ENCODE measurements around the gene ECI1. TPM values are rescaled to one million over a fixed set of nuclear protein-coding genes. Genes with fewer than 3 reads are reported as not detected.

Gene ECI1
- total RNA-seq, 1 donor, result 42.3 TPM

DNA sequence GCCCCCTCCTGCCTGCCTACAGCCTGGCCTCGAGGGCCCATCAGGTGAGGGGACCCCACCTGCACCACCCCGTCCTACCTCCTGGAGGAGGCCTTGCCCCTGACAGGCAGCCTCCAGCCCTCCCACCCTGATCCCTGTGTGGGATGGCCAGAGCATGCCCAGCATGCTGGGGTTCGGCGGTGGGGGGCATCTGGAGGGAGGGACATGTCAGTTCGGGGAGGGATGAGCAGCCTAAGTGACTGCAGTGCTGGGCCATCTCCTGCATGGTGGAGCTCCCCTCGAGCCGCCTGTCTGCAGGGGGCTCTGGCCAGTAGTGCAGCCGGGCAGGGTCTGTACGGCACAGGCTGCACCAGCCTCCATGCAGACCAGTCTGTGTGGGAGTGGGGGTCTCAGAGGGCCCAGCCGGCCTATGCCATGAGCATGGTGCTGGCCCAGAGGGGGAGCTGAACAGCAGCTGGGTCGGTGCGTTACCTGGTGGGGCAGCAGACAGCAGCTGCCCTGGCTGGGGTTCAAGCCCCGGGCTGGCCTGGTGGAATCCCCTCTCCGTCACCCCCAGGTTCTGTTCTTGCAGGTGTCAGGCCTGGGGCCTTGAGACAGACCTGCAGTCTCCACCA is 20.6 kb upstream of the ECI1 start:
- peaks cover 10% of the 10 kb centered on the region for H3K4me1 ChIP-seq (ENCODE audit: insufficient read depth, low read length)
- no peak overlapping the region for H2AFZ ChIP-seq (ENCODE audit: low read length)
- TF ChIP-seq, protein P1, sequence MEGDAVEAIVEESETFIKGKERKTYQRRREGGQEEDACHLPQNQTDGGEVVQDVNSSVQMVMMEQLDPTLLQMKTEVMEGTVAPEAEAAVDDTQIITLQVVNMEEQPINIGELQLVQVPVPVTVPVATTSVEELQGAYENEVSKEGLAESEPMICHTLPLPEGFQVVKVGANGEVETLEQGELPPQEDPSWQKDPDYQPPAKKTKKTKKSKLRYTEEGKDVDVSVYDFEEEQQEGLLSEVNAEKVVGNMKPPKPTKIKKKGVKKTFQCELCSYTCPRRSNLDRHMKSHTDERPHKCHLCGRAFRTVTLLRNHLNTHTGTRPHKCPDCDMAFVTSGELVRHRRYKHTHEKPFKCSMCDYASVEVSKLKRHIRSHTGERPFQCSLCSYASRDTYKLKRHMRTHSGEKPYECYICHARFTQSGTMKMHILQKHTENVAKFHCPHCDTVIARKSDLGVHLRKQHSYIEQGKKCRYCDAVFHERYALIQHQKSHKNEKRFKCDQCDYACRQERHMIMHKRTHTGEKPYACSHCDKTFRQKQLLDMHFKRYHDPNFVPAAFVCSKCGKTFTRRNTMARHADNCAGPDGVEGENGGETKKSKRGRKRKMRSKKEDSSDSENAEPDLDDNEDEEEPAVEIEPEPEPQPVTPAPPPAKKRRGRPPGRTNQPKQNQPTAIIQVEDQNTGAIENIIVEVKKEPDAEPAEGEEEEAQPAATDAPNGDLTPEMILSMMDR (IDR thresholded peaks at IDR 0.05; ENCODE audit: extremely low read depth, low read depth, low read length), result no peak

GRCh38 chr16:2270588-2271470 is 19.4 kb upstream of the ECI1 start:
- Histone ChIP-seq H4K20me1 (ENCODE audit: insufficient read depth, low read length) (peaks cover 18% of the 10 kb centered on the region), H3K36me3 (ENCODE audit: insufficient read depth, low read length) (peaks cover 3% of the 10 kb centered on the region), H3K4me2 (ENCODE audit: insufficient read depth, low read length) (no peak overlapping the region), H3K27ac (ENCODE audit: low read depth, low read length) (no peak overlapping the region), H3K4me1 (ENCODE audit: insufficient read depth, low read length) (peaks cover 19% of the 10 kb centered on the region), H3K27me3 (ENCODE audit: insufficient read depth, low read length) (peaks cover 1% of the 10 kb centered on the region), H3K4me3 (ENCODE audit: insufficient read depth, low read length) (no peak overlapping the region), H2AFZ (ENCODE audit: low read length) (no peak overlapping the region), H3K9me3 (ENCODE audit: low read depth, low read length) (no peaks in the 10 kb centered on the region), H3K79me2 (ENCODE audit: insufficient read depth, low read length) (peaks cover 46% of the 10 kb centered on the region)
- peak; percentile 54 for DNase-seq (ENCODE audit: insufficient read length, low spot score, missing footprints)
- TF ChIP-seq, protein P1 (IDR thresholded peaks at IDR 0.05; ENCODE audit: extremely low read depth, low read depth, low read length), result no peak

More for the DNA sequence above, 20.6 kb upstream of the ECI1 start:
- Histone ChIP-seq H3K27me3 (ENCODE audit: insufficient read depth, low read length) (peaks cover 12% of the 10 kb centered on the region), H3K4me2 (ENCODE audit: insufficient read depth, low read length) (no peak overlapping the region), H4K20me1 (ENCODE audit: insufficient read depth, low read length) (peaks cover 9% of the 10 kb centered on the region), H3K79me2 (ENCODE audit: insufficient read depth, low read length) (peaks cover 35% of the 10 kb centered on the region), H3K27ac (ENCODE audit: low read depth, low read length) (no peak overlapping the region), H3K4me3 (ENCODE audit: insufficient read depth, low read length) (no peak overlapping the region), H3K9me3 (ENCODE audit: low read depth, low read length) (no peaks in the 10 kb centered on the region), H3K36me3 (ENCODE audit: insufficient read depth, low read length) (no peaks in the 10 kb centered on the region)
- DNase-seq (ENCODE audit: insufficient read length, low spot score, missing footprints), result peak; percentile 59

GRCh38 chr16:2270070-2270462 is 18.7 kb upstream of the ECI1 start:
- DNase-seq (ENCODE audit: insufficient read length, low spot score, missing footprints), result peak; percentile 80
- no peak overlapping the region for H3K4me2 ChIP-seq (ENCODE audit: insufficient read depth, low read length)
- H3K36me3 ChIP-seq (ENCODE audit: insufficient read depth, low read length), result peaks cover 5% of the 10 kb centered on the region
- H3K4me1 ChIP-seq (ENCODE audit: insufficient read depth, low read length), result peaks cover 22% of the 10 kb centered on the region
- H4K20me1 ChIP-seq (ENCODE audit: insufficient read depth, low read length), result peaks cover 25% of the 10 kb centered on the region
- H3K79me2 ChIP-seq (ENCODE audit: insufficient read depth, low read length), result peaks cover 53% of the 10 kb centered on the region
- H3K27ac ChIP-seq (ENCODE audit: low read depth, low read length), result no peak overlapping the region
- H2AFZ ChIP-seq (ENCODE audit: low read length), result no peak overlapping the region
- no peaks in the 10 kb centered on the region for H3K9me3 ChIP-seq (ENCODE audit: low read depth, low read length)
- TF ChIP-seq, protein P1 (IDR thresholded peaks at IDR 0.05; ENCODE audit: extremely low read depth, low read depth, low read length), result no peak
- no peaks in the 10 kb centered on the region for H3K27me3 ChIP-seq (ENCODE audit: insufficient read depth, low read length)
- H3K4me3 ChIP-seq (ENCODE audit: insufficient read depth, low read length), result no peak overlapping the region
